ENCODE data around the gene FOXD4L6.
"Not testable (repeated sequence)": the region's sequence is repeated elsewhere in the genome, so short reads cannot be mapped to it uniquely, and the experiment has no call there.

DNA sequence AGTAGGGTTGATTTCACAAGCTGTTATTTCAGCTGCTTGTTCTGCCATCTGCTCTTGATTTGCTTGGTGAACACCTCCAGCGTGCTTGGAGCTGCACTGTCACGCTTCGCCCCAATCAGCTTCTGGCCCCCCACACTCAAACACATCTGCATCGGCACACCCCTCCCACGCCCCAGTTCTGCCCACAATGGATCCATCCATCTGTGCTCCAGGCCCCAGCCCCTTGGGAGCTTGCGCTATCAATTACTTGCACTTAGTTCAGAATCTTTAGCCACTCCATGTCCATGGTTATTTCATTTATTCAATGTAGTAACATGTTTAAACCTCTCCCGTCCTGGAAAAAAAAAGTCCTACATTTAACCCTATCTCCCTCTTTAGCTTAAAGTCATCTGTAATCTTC lies 28.0 kb downstream of the FOXD4L6 start:
- TF ChIP-seq CTCF (conservative IDR thresholded peaks at IDR 0.05; ENCODE audit: low read length); EZH2phosphoT487 (IDR thresholded peaks at IDR 0.05; ENCODE audit: borderline replicate concordance): not testable (repeated sequence)

All from Loucy (cell line).